GM12875 (cell line): ENCODE results near the gene PPEF1.
"Not testable (repeated sequence)": the region's sequence is repeated elsewhere in the genome, so short reads cannot be mapped to it uniquely, and the experiment has no call there.

Experiments used
- H3K4me3 ChIP-seq: one replicate; pipeline ENCODE4 v1.5.1; 2011; ENCODE audit warnings: low read depth, low read length, control low read depth
- CTCF ChIP-seq: IDR thresholded peaks from 2 replicates; pipeline ENCODE4 v1.5.1; 2011; ENCODE audit warnings: low read depth, mild to moderate bottlenecking, control low read depth, inconsistent platforms, low read length, moderate library complexity, borderline replicate concordance; ENCODE audit not compliant: insufficient read depth

The PPEF1 gene

GRCh38 chrX:18810416-18810815, 103.0 kb downstream of the PPEF1 start:
- TF ChIP-seq CTCF: no peak
- no peak overlapping the region for H3K4me3 ChIP-seq

GRCh38 chrX:18825375-18825774, 117.9 kb downstream of the PPEF1 start:
- H3K4me3 ChIP-seq: no peak overlapping the region
- no peak for TF ChIP-seq CTCF

- no peak for TF ChIP-seq CTCF
- H3K4me3 ChIP-seq: no peak overlapping the region
Observed at GRCh38 chrX:18828832-18829404, 121.5 kb downstream of the PPEF1 start.

- TF ChIP-seq CTCF: no peak
- no peak overlapping the region for H3K4me3 ChIP-seq
Observed at GRCh38 chrX:18833071-18833731, 125.8 kb downstream of the PPEF1 start.

GRCh38 chrX:18847901-18848300, 140.5 kb downstream of the PPEF1 start:
- H3K4me3 ChIP-seq: not testable (repeated sequence)

DNA sequence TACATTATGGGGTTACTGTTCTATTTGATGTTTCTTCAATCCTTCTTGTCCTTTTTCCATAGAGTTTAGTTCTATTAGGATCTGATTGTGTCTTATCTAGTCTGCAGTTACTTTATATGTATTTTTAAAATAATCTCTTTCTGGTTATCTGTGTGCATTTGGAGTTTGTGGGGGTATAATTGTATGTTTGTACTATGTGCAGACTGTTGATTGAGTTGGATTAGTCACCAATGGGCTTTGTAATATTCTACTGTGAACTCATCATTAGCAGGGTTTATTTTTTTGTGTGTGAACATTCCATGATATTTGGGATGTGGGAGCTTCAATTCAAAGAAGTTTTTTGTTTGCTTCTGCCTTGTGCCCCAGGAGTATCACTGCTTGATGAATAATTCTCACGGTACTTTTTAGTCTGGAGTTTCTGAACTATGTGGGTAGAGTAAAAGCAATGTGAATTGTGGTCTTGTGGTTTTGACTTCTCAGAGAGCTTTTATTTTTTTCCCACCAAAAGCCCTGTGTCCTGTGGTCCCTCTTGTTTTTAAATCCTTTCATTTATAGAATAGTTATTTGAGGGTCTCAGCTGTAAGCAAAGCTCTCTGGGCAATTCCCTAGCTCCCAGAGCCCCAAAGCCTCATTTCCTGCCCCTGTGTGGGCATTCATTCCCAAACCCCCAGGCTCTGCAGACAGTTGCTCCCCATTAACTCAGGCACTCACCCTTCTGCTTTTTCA, 148.6 kb downstream of the PPEF1 start:
- no peak for TF ChIP-seq CTCF
- no peak overlapping the region for H3K4me3 ChIP-seq

GRCh38 chrX:18856645-18856997, 149.2 kb downstream of the PPEF1 start:
- H3K4me3 ChIP-seq: no peak overlapping the region
- TF ChIP-seq CTCF: no peak

DNA sequence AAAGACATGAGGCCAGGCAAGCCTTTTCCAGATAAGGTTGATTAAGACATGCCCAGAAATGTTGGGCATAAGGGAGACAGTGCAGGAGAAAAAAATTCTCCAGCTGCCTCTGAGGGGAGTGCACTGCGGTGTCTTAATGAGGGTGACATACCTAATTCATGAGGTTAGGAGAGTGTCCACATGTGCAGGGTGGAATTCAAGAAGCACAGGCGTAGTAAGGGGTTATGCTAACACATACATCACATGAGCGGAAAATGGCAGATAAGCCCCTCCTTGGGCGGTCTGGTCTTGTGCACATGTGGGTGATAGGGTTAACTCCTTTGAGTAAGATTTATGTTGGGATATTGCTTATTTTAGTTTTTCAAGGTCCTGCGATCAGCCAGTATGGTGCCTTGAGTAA, 154.1 kb downstream of the PPEF1 start:
- H3K4me3 ChIP-seq: no peak overlapping the region
- no peak for TF ChIP-seq CTCF
